GM18507 (cell line): ENCODE results near the gene BLOC1S5.
A peak's percentile ranks its signal among the peaks of the same experiment; 100 is the strongest.
"Not testable (repeated sequence)": the region's sequence is repeated elsewhere in the genome, so short reads cannot be mapped to it uniquely, and the experiment has no call there.

Experiments
- DNase-seq: peaks from one replicate; pipeline ENCODE4 v3.0.0; 2011; ENCODE audit warnings: low read depth; ENCODE audit not compliant: insufficient read length; ENCODE audit errors: extremely low spot score
- FAIRE-seq: peaks from 2 replicates; lab custom pipeline; 2011; peaks lifted over from hg19 to GRCh38; lab: Jason Lieb, UNC

The BLOC1S5 gene

GRCh38 chr6:8000636-8001035 lies 63.6 kb downstream of the BLOC1S5 start:
- DNase-seq (no peak), FAIRE-seq (no peak)

GRCh38 chr6:8000188-8000596 lies 64.0 kb downstream of the BLOC1S5 start:
- FAIRE-seq (no peak), DNase-seq (no peak)

DNA sequence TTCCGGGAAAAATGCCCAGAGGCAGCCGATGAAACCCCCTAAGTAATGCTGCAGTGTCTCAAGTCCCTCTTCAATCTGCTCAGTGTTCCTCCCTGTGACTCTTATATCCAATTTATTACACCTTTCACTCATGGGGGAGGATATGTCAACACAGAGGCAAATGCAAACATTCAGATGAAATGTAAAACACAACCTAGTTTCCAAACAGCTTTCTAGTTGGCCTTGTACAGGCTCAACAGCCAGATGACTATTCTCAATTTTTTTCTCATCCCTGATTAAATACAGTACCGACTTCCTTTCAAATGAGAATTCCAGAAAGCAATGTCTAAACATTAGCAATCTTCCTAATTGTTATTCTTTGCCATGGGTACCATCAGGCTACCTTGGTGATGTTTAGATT lies 65.0 kb downstream of the BLOC1S5 start:
- FAIRE-seq = no peak
- no peak for DNase-seq

DNA sequence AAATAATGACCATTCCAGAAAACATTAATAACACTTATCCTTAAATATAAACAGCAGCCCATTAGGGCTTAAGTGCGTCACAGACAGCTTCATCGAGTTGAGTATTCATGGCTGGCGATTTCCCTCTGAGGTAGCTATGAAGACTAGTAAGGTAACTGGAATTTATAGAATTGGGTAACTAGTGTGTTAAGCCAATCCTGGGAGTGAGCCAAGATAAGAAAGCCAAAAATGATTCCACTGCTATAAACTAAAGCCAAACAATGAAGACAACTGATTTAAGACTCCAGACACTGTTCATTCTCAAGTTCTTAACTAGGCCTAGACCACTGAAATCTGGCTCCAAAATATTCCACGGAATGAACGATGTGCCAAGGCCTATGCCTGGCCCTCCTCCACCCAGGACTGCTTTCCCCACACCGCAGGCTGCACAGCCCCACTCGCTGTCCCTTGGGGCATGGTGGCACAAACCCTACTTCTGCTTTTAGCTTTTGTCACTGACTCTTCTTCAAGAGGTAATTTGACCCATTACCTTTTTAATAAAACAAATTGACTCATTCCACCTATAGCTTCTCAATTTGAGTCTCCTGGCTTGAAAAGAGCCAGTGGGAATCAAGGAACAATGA lies 66.0 kb downstream of the BLOC1S5 start:
- no peak for DNase-seq
- FAIRE-seq = no peak

DNA sequence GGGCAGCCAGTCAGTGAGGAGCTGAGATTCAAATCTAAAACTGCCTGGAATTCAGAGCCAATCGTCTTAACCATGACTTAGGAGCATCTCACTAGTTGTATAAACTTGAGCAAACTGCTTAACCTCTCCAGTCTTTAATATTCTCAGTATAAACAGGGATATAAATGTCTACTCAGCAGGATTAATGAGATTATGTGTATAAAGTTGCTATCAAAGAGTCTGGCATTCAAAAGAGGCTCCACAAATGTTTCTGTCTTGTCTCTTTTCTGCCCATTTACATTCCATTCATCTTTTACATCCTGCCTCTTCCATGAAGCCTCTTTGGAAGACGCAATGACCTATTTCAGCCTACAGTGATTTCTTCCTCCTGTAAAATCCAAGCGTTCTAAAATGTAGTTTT lies 66.9 kb downstream of the BLOC1S5 start:
- no peak for FAIRE-seq
- DNase-seq = no peak

GRCh38 chr6:7996538-7997111 lies 67.6 kb downstream of the BLOC1S5 start:
- FAIRE-seq (no peak), DNase-seq (no peak)

- no peak for DNase-seq
Measured at GRCh38 chr6:7993952-7994351, 70.2 kb downstream of the BLOC1S5 start.

DNA sequence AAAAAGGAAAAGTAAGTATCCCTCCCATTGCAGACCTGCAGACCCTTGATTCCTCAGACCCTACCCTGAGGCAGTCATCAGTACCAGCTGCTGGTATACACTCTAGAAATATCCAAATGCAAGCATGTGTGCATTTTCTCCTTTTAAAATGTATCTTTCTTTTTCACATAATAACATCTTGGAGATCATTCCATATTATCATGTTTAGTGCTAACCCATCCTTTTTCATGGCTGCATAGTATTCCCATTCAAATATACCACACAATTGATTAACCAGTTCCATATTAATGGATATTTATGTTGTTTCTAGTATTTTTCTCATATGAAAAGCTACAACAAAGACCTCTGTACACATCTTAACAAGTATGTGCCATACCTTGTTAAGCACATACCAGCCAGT lies 70.8 kb downstream of the BLOC1S5 start:
- FAIRE-seq = no peak
- no peak for DNase-seq

More at GRCh38 chr6:7993952-7994351, 70.2 kb downstream of the BLOC1S5 start:
- no peak for FAIRE-seq

GRCh38 chr6:7992002-7992815 lies 72.0 kb downstream of the BLOC1S5 start:
- FAIRE-seq = peak; percentile 48
- peak; percentile 54 for DNase-seq

DNA sequence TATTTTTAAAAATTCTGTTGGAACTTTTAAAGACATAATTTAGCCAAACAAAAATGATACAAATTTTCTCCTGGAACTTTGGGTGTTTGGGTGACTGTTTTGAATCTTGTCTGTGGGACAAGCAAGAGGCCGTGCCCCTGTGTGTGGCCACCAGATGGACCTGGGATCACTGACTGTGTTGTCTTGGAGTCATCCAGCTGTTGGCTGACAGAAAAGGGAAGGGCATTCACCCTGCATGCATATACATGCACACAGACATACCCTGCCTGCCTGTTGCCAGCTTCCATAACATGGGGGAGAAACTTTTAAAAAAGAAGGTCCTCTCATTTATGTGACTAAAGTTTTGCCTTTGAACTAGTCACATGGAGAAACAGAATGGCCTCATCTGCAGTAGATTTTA lies 72.7 kb downstream of the BLOC1S5 start:
- no peak for FAIRE-seq
- DNase-seq = no peak

DNA sequence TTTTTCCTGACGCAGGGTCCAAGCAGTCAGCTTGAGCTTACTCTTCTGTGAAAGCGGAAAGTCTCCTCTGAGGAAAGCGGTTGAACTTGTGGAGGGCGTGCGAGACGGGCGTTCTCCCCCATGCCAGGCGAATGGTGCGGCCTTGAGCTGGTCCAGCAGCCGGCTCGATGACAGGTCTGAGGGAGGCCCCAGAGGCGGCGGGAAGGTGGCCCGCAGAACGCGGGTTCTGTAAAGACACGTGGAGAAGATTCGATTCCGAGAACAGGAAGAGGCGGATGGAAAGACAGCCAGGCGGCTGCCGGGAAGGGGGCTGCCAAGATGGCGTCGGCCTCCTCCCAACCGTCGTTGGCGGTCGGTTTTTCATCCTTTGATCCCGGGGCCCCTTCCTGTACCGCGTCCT lies 78.0 kb downstream of the BLOC1S5 start:
- FAIRE-seq (no peak), DNase-seq (no peak)

GRCh38 chr6:7983967-7984366 lies 80.2 kb downstream of the BLOC1S5 start:
- DNase-seq, FAIRE-seq: not testable (repeated sequence)

DNA sequence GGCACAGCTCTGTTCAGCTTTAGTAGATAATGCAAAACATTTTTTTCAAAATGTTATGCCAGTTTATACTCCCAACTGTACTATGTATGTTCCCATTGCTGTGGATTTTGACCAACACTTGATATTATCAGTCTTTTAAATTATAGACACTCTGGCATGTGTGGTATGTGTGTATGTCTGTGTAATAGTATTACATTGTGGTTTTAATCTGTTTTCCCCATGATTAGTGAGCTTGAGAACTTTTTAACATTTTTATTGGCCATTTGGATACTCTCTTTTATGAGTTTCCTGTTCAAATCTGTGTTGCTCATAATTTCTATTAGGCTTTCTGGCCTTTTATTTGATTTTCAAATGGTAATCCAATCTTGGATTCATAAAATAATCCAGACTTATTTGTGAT lies 84.4 kb downstream of the BLOC1S5 start:
- DNase-seq (no peak), FAIRE-seq (no peak)

- no peak for DNase-seq
- peak; percentile 57 for FAIRE-seq
Measured at GRCh38 chr6:7978736-7979135, 85.5 kb downstream of the BLOC1S5 start.

GRCh38 chr6:7976485-7977056 lies 87.6 kb downstream of the BLOC1S5 start:
- DNase-seq = no peak
- no peak for FAIRE-seq

GRCh38 chr6:7975764-7976146 lies 88.4 kb downstream of the BLOC1S5 start:
- no peak for FAIRE-seq

GRCh38 chr6:7974938-7975763 lies 89.0 kb downstream of the BLOC1S5 start:
- no peak for DNase-seq

More at GRCh38 chr6:7975764-7976146, 88.4 kb downstream of the BLOC1S5 start:
- no peak for DNase-seq

DNA sequence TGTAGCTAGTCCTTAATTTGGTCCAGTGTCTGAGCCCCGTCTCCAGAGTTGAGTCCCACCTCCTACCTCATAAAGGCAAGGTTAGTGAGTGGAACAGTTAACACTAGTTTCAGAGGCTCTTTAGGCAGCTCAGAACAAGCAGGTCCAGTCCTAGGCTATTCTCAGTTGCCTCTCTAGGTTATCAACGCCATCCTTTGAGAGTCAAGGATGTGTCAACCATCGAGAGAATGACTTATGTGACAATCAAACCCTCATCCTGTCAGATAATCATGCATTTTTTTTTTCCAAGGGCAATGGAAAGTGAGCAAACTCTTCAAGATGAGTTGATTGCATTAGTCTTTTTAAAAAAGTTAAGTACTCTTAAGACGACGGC lies 89.6 kb downstream of the BLOC1S5 start:
- FAIRE-seq (no peak), DNase-seq (no peak)

More at GRCh38 chr6:7974938-7975763, 89.0 kb downstream of the BLOC1S5 start:
- FAIRE-seq = no peak

DNA sequence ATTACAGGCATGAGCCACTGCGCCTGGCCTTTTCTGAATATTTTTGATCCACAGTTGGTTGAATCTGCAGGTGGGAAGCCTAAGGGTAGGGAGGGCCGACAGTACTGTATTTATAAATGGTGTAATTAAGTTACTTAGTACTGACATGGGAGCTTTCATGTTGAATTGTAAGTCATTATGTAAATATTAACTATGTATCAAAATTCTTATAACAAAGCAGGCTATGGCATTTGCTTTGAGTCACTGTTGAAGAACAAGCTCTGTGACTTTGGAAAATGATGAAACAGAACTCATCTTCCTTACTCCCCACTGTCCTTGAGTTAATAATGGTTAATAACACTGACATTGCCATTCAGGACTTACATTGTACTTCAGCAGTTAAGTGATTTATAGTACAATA lies 90.6 kb downstream of the BLOC1S5 start:
- FAIRE-seq (no peak), DNase-seq (no peak)

GRCh38 chr6:7971499-7971898 lies 92.7 kb downstream of the BLOC1S5 start:
- no peak for FAIRE-seq
- no peak for DNase-seq
